ENCODE data around the gene INTS6. TPM values are rescaled to one million over a fixed set of nuclear protein-coding genes. Genes with fewer than 3 reads are reported as not detected.

Gene INTS6
- total RNA-seq, 1 experiment from 2014 or later: 33.2 TPM

- DNase-seq (ENCODE audit: low read depth): no peak
Observed at GRCh38 chr13:51321836-51322235, 131.0 kb downstream of the INTS6 start.

GRCh38 chr13:51318876-51319275 is 134.0 kb downstream of the INTS6 start:
- DNase-seq (ENCODE audit: low read depth): no peak

- DNase-seq (ENCODE audit: low read depth): no peak
Observed at GRCh38 chr13:51318015-51318414, 134.8 kb downstream of the INTS6 start.

GRCh38 chr13:51317262-51317661 is 135.6 kb downstream of the INTS6 start:
- DNase-seq (ENCODE audit: low read depth): peak; percentile 68

- DNase-seq (ENCODE audit: low read depth): no peak
Observed at GRCh38 chr13:51313619-51314018, 139.2 kb downstream of the INTS6 start.

- DNase-seq (ENCODE audit: low read depth): no peak
Observed at GRCh38 chr13:51311957-51312520, 140.8 kb downstream of the INTS6 start.

Small RNAs within 50 kb of the gene (small RNA-seq; reads per million reads assigned to genes)
- gene MIR5693 (not detected), gene RN7SL320P (not detected), gene SNRPGP11 (not detected)

Other genes with a start within 250 kb of the INTS6 start
- 1.6 and 1.7 TPM in 2 replicates for gene FAM124A, start 230.6 kb downstream of the INTS6 start, total RNA-seq (2014; rRNA removed; shearing (Covaris generic))
- 0.03 TPM in 1 of 2 replicates, not detected in the other for gene SERPINE3, start 113.3 kb downstream of the INTS6 start, total RNA-seq (2014; rRNA removed; shearing (Covaris generic))
- 7.4 and 9.9 TPM in 2 replicates for gene WDFY2, start 131.4 kb upstream of the INTS6 start, total RNA-seq (2014; rRNA removed; shearing (Covaris generic))

Data from HT1080 (cell line).